Fibroblast of the aortic adventitia (primary cell): ENCODE results near the gene SLC25A13. TPM values are rescaled to one million over a fixed set of nuclear protein-coding genes. Genes with fewer than 3 reads are reported as not detected.

Experiments used
- DNase-seq: peaks from one replicate; pipeline ENCODE4 v3.0.0-alpha.2; 2010; ENCODE audit warnings: low read depth
- H3K4me3 ChIP-seq: 2 replicates; pipeline ENCODE4 v1.5.1; 2011; ENCODE audit warnings: low read depth, mild to moderate bottlenecking, control low read depth, low read length, moderate library complexity
- total RNA-seq: library from RNA; depleted of rRNA; stranded (reverse); fragments of >200 nt; gene quantifications from 2 replicates; pipeline ENCODE4 v1.2.3, GENCODE V29; 2012; ENCODE audit warnings: low replicate concordance
- TF ChIP-seq, protein P1 (sequence below): IDR thresholded peaks from 2 replicates; pipeline ENCODE4 v1.5.1; 2011; ENCODE audit warnings: mild to moderate bottlenecking, low read length, control low read depth, inconsistent platforms; ENCODE audit not compliant: insufficient read depth

SLC25A13 gene
- total RNA-seq, 1 donor = 14.3 TPM

DNA sequence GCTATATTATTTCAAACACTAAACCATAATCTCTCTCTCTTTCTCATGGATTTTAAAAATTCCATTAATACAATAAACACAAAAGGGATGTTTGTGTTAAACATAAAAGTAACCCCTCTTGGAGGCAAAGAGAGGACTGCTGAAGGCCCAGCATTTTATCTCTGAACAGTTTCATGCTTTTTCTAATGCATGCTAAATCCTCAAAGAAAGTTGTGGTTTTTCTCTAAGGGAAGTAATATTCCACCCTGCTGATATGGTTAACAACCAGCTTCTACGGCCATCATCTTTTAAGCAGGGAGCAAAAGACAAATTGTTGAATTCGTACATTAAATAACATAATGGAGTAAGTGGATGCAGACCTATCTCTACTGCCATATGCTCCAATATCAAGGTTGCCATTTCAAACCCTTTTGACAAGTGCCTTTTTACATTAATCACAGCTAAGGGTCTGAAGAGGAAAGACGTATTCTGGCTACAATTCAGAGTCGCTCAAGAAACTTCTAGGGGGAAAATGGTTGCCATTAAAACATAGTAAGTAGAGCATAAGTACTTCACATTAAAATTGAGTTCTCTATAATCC, 103.1 kb downstream of the SLC25A13 start:
- TF ChIP-seq, protein P1, sequence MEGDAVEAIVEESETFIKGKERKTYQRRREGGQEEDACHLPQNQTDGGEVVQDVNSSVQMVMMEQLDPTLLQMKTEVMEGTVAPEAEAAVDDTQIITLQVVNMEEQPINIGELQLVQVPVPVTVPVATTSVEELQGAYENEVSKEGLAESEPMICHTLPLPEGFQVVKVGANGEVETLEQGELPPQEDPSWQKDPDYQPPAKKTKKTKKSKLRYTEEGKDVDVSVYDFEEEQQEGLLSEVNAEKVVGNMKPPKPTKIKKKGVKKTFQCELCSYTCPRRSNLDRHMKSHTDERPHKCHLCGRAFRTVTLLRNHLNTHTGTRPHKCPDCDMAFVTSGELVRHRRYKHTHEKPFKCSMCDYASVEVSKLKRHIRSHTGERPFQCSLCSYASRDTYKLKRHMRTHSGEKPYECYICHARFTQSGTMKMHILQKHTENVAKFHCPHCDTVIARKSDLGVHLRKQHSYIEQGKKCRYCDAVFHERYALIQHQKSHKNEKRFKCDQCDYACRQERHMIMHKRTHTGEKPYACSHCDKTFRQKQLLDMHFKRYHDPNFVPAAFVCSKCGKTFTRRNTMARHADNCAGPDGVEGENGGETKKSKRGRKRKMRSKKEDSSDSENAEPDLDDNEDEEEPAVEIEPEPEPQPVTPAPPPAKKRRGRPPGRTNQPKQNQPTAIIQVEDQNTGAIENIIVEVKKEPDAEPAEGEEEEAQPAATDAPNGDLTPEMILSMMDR = no peak
- no peak overlapping the region for H3K4me3 ChIP-seq
- DNase-seq = no peak

DNA sequence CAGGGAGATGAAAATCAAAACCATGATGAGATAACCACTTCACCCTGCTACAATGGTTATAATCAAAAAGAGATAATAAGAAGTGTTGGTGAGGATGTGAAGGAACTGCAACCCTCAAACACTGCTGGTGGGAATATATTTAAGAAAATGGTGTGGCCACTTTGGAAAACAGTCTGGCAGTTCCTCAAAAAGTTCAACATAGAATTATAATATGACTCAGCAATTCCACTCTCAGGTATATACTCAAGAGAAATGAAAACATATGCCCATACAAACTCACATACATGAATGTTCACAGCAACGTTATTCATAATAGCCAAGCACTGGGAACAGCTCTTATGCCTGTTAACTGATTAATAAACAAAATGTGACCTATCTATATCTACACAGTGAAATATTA, 104.8 kb downstream of the SLC25A13 start:
- no peak overlapping the region for H3K4me3 ChIP-seq
- TF ChIP-seq, protein P1 = no peak

DNA sequence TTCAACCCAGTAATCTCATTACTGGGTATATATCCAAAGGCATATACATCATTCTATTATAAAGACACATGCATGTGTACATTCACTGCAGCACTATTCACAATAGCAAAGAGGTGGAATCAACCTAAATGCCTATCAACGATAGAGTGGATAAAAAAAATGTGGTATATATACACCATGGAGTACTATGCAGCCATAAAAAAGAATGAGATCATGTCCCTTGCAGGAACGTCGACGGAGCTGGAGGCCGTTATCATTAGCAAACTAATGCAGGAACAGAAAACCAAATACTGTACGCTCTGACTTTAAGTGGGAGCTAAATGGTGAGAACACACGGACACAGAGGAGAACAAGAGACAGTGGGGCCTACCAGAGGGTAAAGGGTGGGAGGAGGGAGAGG, 105.5 kb downstream of the SLC25A13 start:
- DNase-seq = no peak
- TF ChIP-seq, protein P1 = no peak

More for the DNA sequence above, 104.8 kb downstream of the SLC25A13 start:
- DNase-seq = no peak

DNA sequence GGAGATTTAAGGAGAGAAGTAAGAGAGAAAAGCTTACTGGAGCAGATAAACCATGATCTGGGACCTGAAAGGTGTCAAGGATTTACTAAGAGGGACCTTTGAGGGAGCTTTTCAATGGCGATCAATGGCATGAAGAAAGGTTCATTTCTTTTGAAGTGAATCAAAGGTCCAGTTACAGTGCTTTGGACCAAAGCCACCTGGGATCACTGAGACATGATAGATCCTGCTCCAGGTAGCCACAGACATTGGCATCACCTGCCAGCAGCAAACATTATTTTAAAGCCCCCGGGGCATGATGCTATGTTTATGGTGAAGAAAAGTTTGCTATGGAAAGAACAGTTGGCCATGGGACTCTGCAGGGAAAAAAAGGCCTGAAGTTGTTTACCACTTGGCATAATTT, 109.4 kb downstream of the SLC25A13 start:
- TF ChIP-seq, protein P1 = no peak
- no peak for DNase-seq

More for the DNA sequence above, 105.5 kb downstream of the SLC25A13 start:
- H3K4me3 ChIP-seq = no peak overlapping the region

DNA sequence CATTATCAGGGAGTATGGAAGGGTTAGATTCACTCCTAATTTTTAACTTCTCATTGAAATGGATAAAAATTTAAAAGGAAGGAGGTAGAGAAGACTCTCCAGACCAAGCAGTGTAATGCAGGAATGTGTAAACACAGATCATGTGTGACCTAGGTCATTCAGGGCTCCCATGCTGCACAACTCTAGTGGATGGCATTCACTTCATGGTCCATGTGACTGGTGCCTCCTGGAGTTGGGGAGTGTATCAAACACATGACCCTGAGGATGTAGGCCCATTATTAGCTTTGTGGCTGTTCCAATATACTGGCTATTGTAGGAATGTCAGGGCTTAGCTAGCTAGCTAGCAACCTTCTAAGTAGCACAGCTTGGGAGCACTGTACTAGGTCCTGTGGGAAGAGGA, 109.9 kb downstream of the SLC25A13 start:
- H3K4me3 ChIP-seq = no peak overlapping the region
- no peak for DNase-seq
- TF ChIP-seq, protein P1 = no peak

More for the DNA sequence above, 109.4 kb downstream of the SLC25A13 start:
- H3K4me3 ChIP-seq = no peak overlapping the region

DNA sequence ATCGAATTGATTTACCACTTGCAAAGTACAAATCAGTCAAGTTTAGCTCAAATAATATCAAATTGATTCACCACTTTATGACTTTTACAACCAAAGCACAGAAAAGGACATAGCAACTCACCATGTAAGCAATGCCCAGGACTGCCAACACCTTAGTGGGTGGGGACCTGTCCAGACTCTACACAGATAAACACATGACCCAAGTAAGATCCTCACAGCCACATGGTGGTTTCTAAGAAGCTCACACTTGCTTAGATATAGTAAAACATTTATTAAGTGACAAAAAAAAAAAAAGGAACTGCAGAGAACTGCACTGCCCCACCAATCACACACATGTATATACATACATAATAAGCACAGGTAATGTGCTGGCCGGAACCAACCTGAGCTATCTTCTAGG, 116.2 kb downstream of the SLC25A13 start:
- H3K4me3 ChIP-seq = no peak overlapping the region
- no peak for DNase-seq
- TF ChIP-seq, protein P1 = no peak

DNA sequence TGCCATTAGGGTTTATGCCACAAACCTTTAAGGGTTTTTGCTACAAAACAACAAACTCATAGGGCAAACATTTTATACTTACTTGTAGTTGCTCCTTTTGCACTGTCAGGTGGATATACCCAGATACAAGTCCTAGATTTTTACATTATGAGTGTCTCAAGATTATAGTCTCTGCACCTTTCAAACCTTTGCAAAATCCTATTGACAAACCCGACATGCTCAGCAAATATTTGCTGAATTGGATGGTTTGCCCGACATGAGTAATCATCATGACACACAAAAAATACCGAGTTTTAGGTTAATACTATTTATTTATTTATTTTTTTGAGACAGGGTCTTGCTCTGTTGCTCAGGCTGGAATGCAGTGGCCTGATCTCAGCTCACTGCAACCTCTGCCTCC, 117.3 kb downstream of the SLC25A13 start:
- no peak for DNase-seq
- no peak overlapping the region for H3K4me3 ChIP-seq

More for the DNA sequence above, 117.3 kb downstream of the SLC25A13 start:
- TF ChIP-seq, protein P1 = no peak
